ENCODE measurements around the gene DSE.
"Not testable (repeated sequence)": the region's sequence is repeated elsewhere in the genome, so short reads cannot be mapped to it uniquely, and the experiment has no call there.

DSE gene

DNA sequence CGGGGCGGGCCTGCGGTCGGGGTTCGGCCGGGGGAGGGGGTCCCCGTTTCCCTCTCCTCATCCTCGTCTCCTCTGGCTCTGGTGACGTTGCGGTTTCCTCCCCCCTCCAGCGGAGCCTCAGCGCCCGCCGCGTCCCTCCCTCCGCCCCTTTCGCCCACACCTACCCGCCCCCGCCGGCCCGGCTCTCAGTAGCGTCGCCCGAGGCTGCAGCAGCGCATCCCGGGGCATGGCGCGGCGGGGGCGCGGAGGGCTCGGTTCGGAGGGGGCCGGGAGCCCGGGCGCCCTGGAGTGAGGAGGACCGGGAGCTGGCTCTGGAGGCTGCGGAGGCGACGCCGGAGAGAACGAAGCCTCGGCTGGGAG lies at the start of gene DSE:
DSE (plus strand) TSS at position 188 of the 360 bp plus-strand sequence. CDS start 28,304 bp downstream, outside the sequence.
- peak in 2 of 4 experiments; percentile 36 to 56 for DNase-seq (ENCODE audit: low read depth in 4 of 4, low spot score in 1 of 4)

DNA sequence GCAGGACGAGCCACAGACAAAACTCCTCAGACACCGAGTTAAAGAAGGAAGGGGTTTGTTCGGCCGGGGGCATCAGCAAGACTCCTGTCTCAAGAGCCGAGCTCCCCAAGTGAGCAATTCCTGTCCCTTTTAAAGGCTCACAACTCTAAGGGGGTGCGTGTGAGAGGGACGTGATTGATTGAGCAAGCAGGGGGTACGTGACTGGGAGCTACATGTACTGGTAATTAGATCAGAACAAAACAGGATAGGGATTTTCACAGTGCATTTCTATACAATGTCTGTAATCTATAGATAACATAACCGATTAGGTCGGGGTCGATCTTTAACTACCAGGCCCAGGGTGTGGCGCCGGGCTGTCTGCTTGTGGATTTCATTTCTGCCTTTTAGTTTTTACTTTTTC lies 48.8 kb upstream of the DSE start:
- not testable (repeated sequence) for DNase-seq (ENCODE audit: low read depth in 4 of 4, low spot score in 1 of 4)

DNA sequence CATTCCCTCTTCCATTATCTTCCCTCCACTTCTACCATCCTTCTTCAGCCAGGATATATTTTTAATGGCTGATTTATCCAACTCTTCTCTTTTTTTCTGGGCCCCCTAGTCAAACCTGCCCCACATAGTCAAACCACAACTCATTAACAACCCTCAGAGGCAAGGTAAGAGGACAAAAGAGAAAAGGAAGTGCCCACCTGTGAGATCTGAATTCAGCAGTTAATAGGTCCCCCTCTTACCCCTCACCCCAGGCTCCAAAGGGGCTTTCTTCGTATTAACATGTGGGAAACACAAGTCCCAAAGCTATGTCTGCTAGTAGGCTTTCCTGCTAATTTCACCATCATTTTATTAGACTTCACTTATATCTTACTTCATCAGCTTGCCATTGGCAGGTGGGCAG lies 46.9 kb upstream of the DSE start:
- no peak for DNase-seq (ENCODE audit: low read depth in 4 of 4, low spot score in 1 of 4)

DNA sequence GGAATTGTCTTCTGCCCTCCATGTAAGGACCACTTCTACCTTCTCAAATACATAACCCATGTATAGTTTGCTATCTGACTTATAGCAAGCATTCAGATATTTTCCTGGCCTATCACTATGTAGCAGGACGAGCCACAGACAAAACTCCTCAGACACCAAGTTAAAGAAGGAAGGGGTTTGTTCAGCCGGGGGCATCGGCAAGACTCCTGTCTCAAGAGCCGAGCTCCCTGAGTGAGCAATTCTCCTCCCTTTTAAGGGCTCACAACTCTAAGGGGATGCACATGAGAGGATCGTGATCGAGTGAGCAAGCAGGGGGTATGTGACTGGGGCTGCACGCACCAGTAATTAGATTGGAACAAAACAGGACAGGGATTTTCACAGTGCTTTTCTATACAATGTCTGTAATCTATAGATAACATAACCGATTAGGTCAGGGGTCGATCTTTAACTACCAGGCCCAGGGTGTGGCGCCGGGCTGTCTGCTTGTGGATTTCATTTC lies 45.1 kb upstream of the DSE start:
- DNase-seq (ENCODE audit: low read depth in 4 of 4, low spot score in 1 of 4): not testable (repeated sequence)

- DNase-seq (ENCODE audit: low read depth in 4 of 4, low spot score in 1 of 4): no peak
Measured at GRCh38 chr6:116326181-116326671, 44.5 kb upstream of the DSE start.

GRCh38 chr6:116326996-116327395 lies 43.8 kb upstream of the DSE start:
- no peak for DNase-seq (ENCODE audit: low read depth in 4 of 4, low spot score in 1 of 4)

GRCh38 chr6:116327803-116328527 lies 42.8 kb upstream of the DSE start:
- no peak for DNase-seq (ENCODE audit: low read depth in 4 of 4, low spot score in 1 of 4)

DNA sequence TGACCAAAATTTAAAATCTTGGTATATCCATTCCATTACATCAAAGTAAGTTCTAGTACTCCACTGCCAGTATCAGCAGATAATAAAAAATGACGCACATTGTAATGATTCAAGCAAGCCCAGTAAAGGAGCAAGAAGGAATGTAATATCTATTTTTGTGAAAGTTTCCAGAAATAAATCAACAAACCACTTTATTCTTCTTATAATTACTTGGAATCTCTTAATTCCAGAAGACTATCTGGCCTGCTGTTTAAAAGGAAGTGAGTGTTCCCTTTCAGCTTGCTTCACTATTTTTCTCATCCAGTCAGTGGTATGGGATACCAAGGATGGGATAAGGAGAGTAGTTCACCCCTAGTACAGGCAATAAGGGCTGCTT lies 42.2 kb upstream of the DSE start:
- no peak for DNase-seq (ENCODE audit: low read depth in 4 of 4, low spot score in 1 of 4)

GRCh38 chr6:116329156-116329555 lies 41.6 kb upstream of the DSE start:
- DNase-seq (ENCODE audit: low read depth in 4 of 4, low spot score in 1 of 4): no peak

- DNase-seq (ENCODE audit: low read depth in 4 of 4, low spot score in 1 of 4): no peak
Measured at GRCh38 chr6:116330511-116330910, 40.2 kb upstream of the DSE start.

GRCh38 chr6:116332096-116332495 lies 38.7 kb upstream of the DSE start:
- no peak for DNase-seq (ENCODE audit: low read depth in 4 of 4, low spot score in 1 of 4)

- DNase-seq (ENCODE audit: low read depth in 4 of 4, low spot score in 1 of 4): not testable (repeated sequence)
Measured at GRCh38 chr6:116334638-116335409, 35.9 kb upstream of the DSE start.

GRCh38 chr6:116335612-116336215 lies 35.0 kb upstream of the DSE start:
- no peak for DNase-seq (ENCODE audit: low read depth in 4 of 4, low spot score in 1 of 4)

DNA sequence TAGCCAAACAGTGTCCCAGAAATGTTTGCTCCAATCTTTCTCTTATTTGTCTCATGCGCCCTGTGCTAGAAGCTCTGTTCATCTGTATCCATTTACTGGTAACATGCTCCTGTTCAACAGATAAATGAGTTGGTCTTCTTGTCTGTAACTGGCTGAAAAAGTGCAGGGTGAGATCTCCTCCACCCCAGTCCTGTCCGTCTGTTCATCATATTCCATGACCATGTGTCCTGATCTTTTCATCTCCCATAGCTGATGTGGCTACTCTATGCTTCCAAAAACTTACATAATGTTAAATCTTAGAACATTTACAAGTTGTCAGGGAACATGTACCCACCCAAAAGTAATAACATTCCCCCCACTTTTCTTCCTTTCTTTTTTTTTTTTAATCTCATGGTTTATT lies 31.8 kb upstream of the DSE start:
- DNase-seq (ENCODE audit: low read depth in 4 of 4, low spot score in 1 of 4): no peak

DNA sequence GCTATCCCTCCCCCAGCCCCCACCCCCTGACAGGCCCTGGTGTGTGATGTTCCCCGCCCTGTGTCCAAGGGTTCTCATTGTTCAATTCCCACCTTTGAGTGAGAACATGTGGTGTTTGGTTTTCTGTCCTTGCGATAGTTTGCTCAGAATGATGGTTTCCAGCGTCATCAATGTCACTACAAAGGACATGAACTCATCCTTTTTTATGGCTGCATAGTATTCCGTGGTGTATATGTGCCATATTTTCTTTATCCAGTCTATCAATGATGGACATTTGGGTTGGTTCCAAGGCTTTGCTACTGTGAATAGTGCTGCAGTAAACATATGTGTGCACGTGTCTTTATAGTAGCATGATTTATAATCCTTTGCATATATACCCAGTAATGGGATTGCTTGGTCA lies 30.1 kb upstream of the DSE start:
- DNase-seq (ENCODE audit: low read depth in 4 of 4, low spot score in 1 of 4): not testable (repeated sequence)

- no peak for DNase-seq (ENCODE audit: low read depth in 4 of 4, low spot score in 1 of 4)
Measured at GRCh38 chr6:116349216-116349615, 21.5 kb upstream of the DSE start.

DNA sequence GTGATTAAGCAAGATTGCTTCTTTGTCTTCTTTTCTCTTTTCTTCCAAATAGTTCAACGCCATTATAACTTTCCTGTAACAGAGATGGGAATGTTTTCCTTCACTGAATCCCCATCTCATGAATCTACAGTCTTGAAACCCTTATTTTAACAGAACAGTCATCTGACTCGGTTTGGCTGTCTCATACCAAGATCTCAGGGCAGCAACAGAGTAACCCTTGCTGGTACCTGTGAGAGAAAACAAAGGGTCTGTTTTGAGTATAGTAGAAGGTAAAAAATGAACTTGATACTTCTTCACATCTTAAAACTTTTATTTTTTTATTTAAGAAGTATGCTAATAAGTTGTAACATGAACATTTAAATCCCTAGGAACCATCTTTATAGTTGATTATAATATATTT lies 19.6 kb upstream of the DSE start:
- no peak for DNase-seq (ENCODE audit: low read depth in 4 of 4, low spot score in 1 of 4)

DNA sequence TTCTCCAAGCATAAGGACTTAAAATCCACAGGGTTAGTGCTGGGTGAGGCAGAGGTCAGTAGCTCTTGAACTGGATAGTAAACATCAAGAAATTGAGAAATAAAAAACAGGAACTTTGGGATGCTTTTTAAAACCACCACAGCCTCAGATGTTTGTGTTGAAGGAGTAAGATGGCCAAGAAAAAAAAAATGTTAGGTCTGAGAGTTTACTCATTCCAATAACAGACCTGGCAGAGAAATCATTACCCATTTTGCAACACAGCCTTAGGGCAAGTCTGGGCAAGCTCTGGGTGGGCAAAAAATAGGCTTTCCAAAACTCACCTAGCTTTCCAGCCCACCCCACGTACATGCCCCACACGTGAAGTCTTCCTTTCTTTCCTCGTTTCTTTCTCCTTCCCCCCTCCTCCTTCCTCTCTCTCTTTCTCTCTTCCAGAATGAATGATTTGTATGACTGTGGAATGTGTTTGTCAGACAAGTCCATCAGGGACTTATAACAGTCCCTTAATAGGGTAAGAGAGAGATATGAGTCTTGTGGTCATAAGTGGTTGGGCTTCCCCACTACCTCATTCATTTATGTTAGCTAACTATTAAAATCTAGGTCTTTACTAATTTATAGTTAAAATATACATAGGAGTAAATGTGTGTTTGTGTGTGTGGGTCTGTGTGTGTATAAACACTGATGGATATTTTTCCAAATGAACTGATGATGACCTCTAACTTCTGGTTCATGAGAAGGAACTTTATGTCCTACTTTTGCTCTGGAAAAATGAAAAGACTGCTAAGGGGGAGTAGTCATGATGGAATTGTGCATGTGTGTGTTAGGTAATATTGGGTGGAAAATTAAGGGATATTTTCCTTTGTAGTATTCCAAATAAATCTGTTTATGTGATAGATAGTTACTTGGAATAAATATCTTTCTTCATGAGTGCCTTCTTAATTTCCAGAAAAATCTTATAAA lies 18.0 kb upstream of the DSE start:
- DNase-seq (ENCODE audit: low read depth in 4 of 4, low spot score in 1 of 4): no peak

- no peak for DNase-seq (ENCODE audit: low read depth in 4 of 4, low spot score in 1 of 4)
Measured at GRCh38 chr6:116354236-116354635, 16.5 kb upstream of the DSE start.

DNA sequence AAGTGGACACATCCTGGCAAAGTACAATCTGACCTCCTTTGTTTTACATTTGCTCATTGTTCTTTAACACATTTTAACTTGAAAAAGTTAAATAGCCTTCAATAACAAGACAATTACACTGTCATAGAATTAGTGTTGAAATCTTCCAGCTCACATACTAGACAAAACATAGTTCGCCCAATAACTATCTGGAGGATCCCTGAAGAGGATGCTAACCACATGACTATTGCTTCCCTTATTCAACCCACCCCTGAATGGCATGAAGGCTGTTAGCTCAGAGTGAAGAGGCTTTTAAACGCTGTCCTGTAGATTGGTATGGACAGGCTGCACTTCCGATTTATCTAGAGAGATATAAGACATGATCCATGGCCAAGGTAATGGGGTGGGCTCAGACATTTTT lies 15.0 kb upstream of the DSE start:
- DNase-seq (ENCODE audit: low read depth in 4 of 4, low spot score in 1 of 4): no peak

GRCh38 chr6:116359131-116359530 lies 11.6 kb upstream of the DSE start:
- no peak for DNase-seq (ENCODE audit: low read depth in 4 of 4, low spot score in 1 of 4)
